Adipocyte (in vitro differentiated cells): ENCODE measurements around the gene CCDC50.

Experiments
- DNase-seq: peaks from one replicate; pipeline ENCODE4 v3.0.0-alpha.2; 2015; ENCODE audit warnings: low read depth
- H3K27me3 ChIP-seq: replicated peaks from 2 replicates; pipeline ENCODE4 v1.7.0; 2013; ENCODE audit warnings: mild to moderate bottlenecking, low read length, moderate library complexity; ENCODE audit not compliant: control insufficient read depth, insufficient read depth
- H3K36me3 ChIP-seq: 2 replicates; pipeline ENCODE4 v1.7.0; 2013; ENCODE audit warnings: low read length, mild to moderate bottlenecking, moderate library complexity; ENCODE audit not compliant: control insufficient read depth, insufficient read depth, severe bottlenecking
- H3K4me1 ChIP-seq: 2 replicates; pipeline ENCODE4 v1.7.0; 2013; ENCODE audit warnings: mild to moderate bottlenecking, low read length, moderate library complexity; ENCODE audit not compliant: control insufficient read depth, insufficient read depth
- H3K4me3 ChIP-seq: 2 replicates; pipeline ENCODE4 v1.7.0; 2013; ENCODE audit warnings: mild to moderate bottlenecking, low read length, moderate library complexity
- H3K9ac ChIP-seq: 2 replicates; pipeline ENCODE4 v1.7.0; 2013; ENCODE audit warnings: mild to moderate bottlenecking, low read length, moderate library complexity
- H3K9me3 ChIP-seq: 2 replicates; pipeline ENCODE4 v1.7.0; 2013; ENCODE audit warnings: mild to moderate bottlenecking, low read length, moderate library complexity; ENCODE audit not compliant: control insufficient read depth

The CCDC50 gene, protein sequence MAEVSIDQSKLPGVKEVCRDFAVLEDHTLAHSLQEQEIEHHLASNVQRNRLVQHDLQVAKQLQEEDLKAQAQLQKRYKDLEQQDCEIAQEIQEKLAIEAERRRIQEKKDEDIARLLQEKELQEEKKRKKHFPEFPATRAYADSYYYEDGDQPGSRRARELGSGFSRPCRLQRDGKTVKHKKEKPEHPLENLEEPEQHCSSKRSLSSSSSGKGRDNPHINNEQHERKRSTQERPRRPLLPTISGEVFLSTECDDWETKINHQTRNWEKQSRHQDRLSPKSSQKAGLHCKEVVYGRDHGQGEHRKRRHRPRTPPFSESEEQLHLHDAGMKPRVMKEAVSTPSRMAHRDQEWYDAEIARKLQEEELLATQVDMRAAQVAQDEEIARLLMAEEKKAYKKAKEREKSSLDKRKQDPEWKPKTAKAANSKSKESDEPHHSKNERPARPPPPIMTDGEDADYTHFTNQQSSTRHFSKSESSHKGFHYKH

DNA sequence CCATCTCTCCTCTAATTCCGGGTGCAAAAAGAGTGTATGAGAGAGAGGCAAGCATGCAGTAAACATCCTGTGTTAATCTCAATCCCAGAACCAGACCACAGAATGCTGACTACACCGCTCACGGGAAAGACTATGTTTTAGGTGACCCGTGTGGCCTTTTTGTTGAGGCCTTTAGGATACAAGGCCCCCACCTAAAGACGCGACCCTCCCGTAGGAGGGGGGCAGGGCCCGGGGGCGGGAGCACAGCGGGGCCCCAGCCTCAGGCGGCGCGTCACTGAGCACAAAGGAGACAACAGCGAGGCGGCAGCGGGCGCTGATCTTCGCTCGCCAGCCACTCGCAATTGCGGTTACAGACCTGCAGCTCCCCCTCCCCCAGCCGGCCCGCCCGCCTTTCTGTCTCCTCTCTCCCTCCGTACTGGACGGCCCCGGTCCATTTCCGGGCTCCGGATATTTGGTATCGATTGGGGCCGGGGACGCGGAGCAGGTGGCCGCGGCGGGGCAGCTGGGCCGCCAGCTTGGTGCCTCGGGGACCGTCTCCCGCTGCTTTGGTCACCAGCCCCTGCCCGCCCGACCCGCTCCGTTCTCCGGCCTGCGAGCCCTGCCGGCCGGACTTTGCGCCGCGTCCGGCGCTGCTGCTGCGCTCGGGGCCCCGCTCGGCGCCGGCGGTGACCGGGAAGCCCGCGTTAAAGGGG, at the start of gene CCDC50:
Gene CCDC50 (plus strand): TSS at position 433 of the 692 bp plus-strand sequence. CDS start 281 bp downstream, outside the sequence.
- DNase-seq, result peak; percentile 88
- H3K4me3 ChIP-seq, result peak within 1 kb of the TSS; percentile 93
- H3K27me3 ChIP-seq, result no peaks in the 10 kb centered on the region
- peaks cover 35% of the 10 kb centered on the region for H3K4me1 ChIP-seq
- peak within 1 kb of the TSS; percentile 92 for H3K9ac ChIP-seq
- no peaks in the 10 kb centered on the region for H3K36me3 ChIP-seq
- no peaks in the 10 kb centered on the region for H3K9me3 ChIP-seq

- Histone ChIP-seq H3K4me1 (peaks cover 12% of the 10 kb centered on the region), H3K4me3 (no peak overlapping the region), H3K36me3 (no peaks in the 10 kb centered on the region), H3K27me3 (no peaks in the 10 kb centered on the region), H3K9ac (no peak overlapping the region), H3K9me3 (no peaks in the 10 kb centered on the region)
- no peak for DNase-seq
These were observed 49.1 kb upstream of the CCDC50 start for GRCh38 chr3:191280111-191280510.

- Histone ChIP-seq H3K9me3 (no peaks in the 10 kb centered on the region), H3K4me1 (peaks cover 12% of the 10 kb centered on the region), H3K36me3 (no peaks in the 10 kb centered on the region), H3K4me3 (no peak overlapping the region), H3K27me3 (no peaks in the 10 kb centered on the region), H3K9ac (no peak overlapping the region)
- DNase-seq, result no peak
These were observed 48.3 kb upstream of the CCDC50 start for GRCh38 chr3:191280882-191281281.

DNA sequence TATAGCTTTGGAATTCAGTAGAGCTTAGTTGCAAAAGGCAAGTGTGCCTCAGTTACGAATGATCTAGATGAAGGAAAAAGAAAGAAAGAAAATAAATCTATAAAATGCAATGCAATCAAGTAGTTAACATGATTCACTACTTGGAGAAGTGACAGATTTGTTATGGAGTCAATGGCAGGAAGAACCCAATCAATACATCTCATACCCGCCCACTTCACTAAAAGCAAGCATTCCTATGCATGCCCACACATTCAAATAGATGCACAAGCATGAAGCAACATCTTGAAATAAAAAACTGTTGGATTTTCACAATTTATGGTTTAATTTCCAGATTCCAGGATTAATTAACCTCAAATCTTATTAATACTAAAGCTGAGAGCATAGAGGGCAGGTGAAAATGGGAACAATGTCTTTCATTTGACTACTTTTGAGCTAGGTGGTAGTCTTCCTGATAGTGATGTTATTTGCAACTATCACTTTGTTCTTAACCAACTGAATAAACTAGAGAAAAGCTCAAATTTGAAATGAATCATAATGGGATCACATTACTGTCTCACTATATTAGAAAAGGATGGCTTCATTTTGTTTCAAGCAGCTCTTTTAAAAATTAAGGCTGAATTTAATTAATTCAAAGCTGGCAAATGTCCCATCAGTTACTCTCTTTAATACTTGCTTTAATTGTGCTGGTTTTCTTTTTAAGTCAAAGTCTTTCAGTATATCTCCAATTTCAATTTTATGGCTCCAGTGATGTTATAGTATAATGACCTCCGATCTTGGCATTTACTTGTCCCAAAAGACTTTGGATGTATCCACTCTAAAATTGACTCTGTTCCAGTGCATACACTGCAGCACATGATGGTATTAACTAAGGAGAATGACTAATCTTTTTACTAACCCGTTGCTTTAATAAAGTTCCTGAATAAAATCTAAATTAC, 46.7 kb upstream of the CCDC50 start:
- H3K9me3 ChIP-seq, result no peaks in the 10 kb centered on the region
- DNase-seq, result peak; percentile 14
- H3K4me1 ChIP-seq, result peaks cover 12% of the 10 kb centered on the region
- H3K4me3 ChIP-seq, result peak overlapping the region; percentile 18
- H3K36me3 ChIP-seq, result no peaks in the 10 kb centered on the region
- no peaks in the 10 kb centered on the region for H3K27me3 ChIP-seq
- no peak overlapping the region for H3K9ac ChIP-seq

DNA sequence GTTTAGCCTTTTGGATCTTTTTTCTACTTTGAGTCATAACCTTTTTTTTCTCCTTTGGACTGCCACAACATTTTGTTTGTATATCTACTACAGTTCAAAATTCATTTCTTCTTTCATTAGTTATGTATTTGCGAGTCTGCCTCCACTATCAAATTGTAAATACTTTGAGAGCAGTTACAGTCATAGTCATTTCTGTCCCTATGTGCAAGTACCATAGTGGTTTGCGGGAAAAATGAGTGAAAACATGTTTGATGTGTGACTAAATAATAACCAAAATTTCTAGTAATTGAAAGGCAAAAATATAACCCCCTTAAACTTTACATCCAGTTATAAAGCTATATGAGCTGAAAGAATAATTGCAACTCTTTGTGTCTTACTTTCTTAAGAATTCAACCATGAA, 45.8 kb upstream of the CCDC50 start:
- no peak overlapping the region for H3K9ac ChIP-seq
- peaks cover 12% of the 10 kb centered on the region for H3K4me1 ChIP-seq
- no peak for DNase-seq
- no peak overlapping the region for H3K4me3 ChIP-seq
- H3K36me3 ChIP-seq, result no peaks in the 10 kb centered on the region
- H3K9me3 ChIP-seq, result no peaks in the 10 kb centered on the region
- no peaks in the 10 kb centered on the region for H3K27me3 ChIP-seq

DNA sequence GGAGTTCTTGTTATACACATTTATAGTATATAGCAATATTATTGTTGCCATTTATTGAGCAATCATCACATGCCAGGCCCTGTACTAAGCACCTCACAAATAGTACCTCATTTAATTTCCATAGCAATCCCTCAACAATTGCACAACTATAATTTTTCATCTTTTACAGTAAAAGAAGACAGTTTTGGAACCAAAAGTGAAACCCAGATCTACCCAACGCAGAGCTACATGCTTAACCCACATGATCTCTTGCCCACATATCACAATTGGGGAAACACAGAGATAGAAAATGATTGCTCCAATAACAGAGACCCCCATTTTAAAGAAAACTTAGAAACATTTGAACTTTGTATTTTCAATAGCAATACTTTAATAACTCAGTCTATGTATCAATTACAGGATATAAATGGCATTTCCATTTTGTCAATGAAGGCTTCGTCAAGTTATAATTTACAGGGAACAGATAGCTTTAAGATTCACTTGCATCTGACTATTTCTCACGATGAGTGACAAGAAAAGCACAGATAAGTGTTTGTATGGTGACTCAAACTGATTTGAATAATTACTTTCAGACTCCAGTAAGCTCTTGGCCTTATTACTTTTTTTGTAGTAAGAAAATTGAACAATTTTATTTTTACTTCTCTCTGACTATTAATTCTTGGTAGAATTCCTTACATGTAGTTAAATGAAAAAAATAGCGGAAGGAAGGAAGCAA, 38.7 kb upstream of the CCDC50 start:
- Histone ChIP-seq H3K9ac (peak overlapping the region; percentile 71), H3K36me3 (no peaks in the 10 kb centered on the region), H3K4me3 (peak overlapping the region; percentile 73), H3K9me3 (no peaks in the 10 kb centered on the region), H3K27me3 (no peaks in the 10 kb centered on the region), H3K4me1 (peaks cover 6% of the 10 kb centered on the region)
- DNase-seq, result peak; percentile 43

DNA sequence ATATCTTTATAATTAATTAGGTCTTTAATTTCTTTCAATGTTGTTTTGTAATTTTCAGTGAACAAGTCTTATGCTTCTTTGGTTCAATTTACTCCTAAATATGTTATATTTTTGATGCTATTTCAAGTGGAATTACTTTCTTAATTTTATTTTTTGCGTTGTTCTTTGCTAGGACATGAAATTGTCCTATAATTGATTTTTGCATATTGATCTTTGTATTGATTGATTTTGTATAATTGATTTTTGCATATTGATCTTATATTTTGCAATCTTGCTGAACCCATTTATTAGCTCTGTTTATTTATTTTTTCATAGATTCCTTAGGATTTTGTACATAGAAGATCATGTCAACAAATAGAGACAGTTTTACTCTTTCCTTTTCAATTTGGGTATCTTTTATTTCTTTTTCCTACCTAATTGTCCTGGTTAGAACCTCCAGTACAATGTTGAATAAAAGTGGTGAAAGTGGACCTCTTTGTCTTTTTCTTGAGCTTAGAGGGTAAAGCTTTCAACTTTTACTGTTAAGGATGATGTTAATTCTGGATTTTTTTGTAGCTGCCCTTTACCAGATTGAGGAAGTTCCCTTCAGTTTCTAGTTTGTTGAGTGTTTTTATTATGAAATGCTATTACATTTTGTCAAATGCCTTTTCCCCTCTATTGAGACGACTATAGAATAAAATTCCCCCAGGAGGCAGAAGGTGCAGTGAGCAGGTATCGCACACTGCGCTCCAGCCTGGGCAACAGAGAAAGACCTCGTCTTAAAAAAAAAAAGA, 36.8 kb upstream of the CCDC50 start:
- Histone ChIP-seq H3K36me3 (no peaks in the 10 kb centered on the region), H3K9me3 (no peaks in the 10 kb centered on the region), H3K4me3 (no peak overlapping the region), H3K4me1 (peaks cover 12% of the 10 kb centered on the region), H3K27me3 (no peaks in the 10 kb centered on the region), H3K9ac (no peak overlapping the region)
- no peak for DNase-seq

- Histone ChIP-seq H3K9me3 (no peaks in the 10 kb centered on the region), H3K4me3 (no peak overlapping the region), H3K9ac (no peak overlapping the region), H3K4me1 (peaks cover 12% of the 10 kb centered on the region), H3K36me3 (no peaks in the 10 kb centered on the region), H3K27me3 (no peaks in the 10 kb centered on the region)
- no peak for DNase-seq
These were observed 34.9 kb upstream of the CCDC50 start for GRCh38 chr3:191294291-191294690.

- Histone ChIP-seq H3K4me3 (no peak overlapping the region), H3K9ac (no peak overlapping the region), H3K9me3 (no peaks in the 10 kb centered on the region), H3K4me1 (peaks cover 6% of the 10 kb centered on the region), H3K36me3 (no peaks in the 10 kb centered on the region), H3K27me3 (no peaks in the 10 kb centered on the region)
- DNase-seq, result no peak
These were observed 33.1 kb upstream of the CCDC50 start for GRCh38 chr3:191296041-191296541.

GRCh38 chr3:191298846-191299245, 30.3 kb upstream of the CCDC50 start:
- Histone ChIP-seq H3K27me3 (no peaks in the 10 kb centered on the region), H3K4me1 (peaks cover 6% of the 10 kb centered on the region), H3K36me3 (no peaks in the 10 kb centered on the region), H3K9ac (no peak overlapping the region), H3K9me3 (no peaks in the 10 kb centered on the region), H3K4me3 (no peak overlapping the region)
- no peak for DNase-seq
